HG02870 (cell line): Measurements from ENCODE around the gene SPATA21.
"Not testable (repeated sequence)": the region's sequence is repeated elsewhere in the genome, so short reads cannot be mapped to it uniquely, and the experiment has no call there.

Experiments
- ATAC-seq: cut with Tn5 transposase; IDR thresholded peaks from one replicate; pipeline ENCODE4 v1.9.1; 2021; ENCODE audit warnings: mild to moderate bottlenecking, moderate library complexity; ENCODE audit not compliant: unreplicated experiment

Gene SPATA21

DNA sequence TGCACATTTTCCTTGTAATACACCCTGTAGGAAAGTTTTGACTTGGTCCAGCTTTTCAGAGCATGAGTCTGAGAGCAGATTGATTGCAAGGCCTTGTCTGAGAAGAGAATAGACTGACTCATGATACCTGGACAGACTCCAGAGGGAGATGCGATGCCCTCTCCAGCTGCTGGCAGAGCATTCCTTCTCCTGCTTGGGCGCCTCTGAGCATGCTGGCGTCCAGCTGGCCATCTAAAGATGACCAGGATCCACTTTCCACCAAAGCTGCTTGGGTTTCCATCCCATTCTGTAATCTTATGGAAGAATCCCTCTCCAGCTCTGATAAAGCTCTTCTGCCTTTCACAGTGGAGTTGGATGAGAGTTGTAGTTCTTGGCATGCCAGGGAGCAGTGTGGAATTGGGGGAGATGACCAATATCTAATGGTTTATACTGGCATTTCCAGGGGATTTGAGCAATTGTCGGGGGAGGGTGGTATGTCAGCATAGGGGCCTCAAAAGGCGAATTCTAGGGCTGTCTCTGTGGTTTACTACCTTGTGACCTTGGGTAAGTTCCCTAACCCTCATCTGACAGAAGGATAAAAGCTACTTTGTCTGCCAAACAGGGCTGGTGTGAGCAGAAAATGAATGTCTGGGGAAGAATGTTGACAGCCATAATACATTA, 50.6 kb downstream of the SPATA21 start:
- no peak for ATAC-seq

DNA sequence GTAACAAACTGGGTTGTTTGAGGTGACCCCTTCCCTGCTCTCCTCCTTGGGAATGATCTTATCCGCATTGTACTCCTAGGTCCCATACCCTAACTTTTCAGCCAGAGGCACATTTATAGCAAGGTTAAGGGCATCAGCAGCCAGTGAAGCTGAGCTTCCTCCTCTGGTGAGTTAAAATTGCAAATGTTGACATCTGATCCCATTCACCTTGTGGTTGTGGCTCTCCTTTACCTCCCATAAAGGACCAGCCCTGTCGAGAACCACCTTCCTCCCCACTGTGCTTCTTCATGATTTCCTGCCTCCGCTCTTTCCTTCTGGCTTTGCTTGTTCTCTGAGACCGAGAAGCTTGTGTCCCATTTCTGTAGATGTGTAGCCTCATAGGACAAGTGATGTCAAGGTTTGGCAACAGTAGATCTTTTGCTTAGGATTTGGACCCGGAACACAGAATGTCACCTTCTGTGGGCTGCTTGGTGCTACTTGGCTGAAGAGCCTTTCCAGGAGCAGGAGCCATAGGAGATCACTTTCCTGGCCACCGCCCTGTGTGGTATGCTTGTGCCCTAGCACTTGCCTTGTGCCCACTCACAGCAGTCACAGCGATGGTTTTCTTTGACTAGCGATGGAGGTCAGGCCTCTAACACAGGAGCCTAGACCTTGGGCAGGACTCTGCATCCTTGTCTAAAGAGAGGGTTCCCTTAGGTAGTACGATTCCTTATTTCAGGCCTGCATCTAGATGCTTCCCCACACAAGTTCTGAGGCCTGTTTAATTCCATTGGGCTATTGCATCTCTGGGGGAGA, 51.4 kb downstream of the SPATA21 start:
- ATAC-seq, result no peak

DNA sequence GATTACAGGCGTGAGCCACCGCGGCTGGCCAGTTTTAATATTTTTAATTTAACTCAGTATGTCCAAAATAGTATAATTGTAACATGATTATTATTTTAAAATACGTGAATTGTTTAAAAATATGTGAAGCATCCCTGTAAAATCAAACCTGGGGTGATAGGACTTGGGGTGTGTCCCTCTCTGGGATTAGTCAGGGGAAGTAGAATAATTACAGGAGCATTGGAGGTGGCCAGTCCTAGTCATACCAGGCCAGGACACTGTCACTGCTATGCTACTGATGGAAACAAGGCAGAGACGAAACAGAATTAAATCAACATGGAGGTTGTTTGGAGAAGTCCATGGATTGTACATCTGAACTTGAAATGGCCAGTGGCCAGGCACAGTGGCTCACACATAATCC, 53.3 kb downstream of the SPATA21 start:
- ATAC-seq, result no peak

DNA sequence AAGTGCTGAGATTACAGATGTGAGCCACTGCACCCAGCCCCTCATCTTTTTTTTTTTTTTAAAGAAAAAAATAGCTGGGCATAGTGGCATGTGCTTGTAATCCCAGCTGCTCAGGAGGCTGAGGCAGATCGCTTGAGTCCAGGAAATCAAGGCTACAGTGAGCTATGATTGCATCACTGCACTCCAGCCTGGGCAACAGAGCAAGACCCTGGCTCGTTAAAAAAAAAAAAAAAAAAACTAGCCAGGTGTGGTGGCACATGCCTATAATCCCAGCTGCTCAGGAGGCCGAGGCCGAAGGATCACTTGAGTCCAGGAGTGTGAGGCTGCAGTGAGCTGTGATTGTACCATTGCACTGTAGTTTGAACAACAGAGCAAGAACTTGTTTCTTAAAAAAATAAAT, 56.4 kb downstream of the SPATA21 start:
- ATAC-seq, result no peak

DNA sequence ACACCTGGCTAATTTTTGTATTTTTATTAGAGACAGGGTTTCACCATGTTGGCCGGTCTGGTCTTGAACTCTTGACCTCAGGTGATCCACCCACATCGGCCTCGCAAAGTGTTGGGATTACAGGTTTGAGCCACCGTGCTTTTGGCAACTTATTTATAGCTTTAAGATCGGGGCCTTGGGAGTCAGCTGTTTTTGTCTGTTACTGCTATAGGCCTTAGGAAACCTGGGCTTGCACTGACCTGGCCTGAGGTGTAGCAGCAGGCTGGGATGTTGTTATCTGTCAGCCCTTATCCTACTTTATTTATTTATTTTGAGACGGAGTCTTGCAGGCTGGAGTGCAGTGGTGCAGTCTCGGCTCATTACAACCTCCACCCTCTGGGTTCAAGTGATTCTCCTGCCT, 58.8 kb downstream of the SPATA21 start:
- ATAC-seq, result no peak

DNA sequence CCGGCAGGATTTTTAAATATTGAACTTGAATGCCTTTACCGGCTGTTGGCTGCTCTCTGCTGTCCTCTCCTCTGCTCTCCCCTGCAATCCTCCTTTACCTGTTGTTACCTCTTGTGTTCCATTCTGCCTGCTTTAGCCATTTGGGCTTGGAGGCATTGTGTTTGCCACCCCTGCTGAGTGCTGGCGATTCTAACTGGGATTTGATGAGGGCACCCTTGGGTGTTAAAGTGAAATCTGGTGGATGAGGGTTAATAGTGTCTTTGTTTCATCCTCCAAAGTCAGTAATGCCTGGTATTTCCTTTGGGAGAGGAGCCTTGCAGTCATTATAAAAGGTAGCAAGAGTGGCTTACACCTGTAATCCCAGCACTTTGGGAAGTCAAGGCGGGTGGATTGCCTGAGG, 60.3 kb downstream of the SPATA21 start:
- ATAC-seq, result no peak

DNA sequence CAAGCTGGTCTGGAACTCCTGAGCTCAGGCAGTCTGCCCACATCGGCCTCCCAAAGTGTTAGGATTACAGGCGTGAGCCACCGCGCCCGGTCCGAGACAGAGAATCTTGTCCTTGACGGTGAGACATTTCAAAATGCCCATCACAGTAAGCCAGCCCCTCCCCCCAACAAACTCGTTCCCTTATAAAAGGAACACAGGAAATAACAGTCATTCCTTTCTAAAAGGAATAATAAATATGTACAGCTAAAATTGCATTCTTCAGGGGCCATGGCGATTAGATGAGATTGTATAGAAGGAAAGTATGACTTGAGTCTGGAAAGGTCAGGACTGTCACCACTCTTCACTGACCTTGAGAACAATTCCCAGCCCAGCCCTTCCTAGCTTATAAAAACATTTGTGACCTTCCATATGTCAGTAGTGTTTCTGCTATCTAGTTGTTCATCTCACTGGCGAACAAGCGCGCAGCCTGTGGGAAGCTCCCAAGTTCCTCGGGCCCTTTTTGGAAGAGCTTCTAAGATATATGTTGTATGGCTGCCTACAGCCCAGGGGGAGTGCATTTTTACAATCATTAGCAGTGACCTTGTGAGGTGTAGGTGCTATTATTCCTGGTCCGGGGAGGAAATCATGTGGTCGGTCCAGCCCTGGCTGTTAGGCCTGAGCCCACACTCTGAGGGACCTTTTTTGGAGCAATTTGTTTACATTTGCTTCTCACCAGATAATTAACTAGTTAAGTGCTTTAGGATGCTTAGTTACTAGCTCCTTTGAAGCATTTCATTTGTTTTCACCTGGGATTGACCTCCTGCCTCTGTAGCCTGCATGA, 61.5 kb downstream of the SPATA21 start:
- no peak for ATAC-seq

DNA sequence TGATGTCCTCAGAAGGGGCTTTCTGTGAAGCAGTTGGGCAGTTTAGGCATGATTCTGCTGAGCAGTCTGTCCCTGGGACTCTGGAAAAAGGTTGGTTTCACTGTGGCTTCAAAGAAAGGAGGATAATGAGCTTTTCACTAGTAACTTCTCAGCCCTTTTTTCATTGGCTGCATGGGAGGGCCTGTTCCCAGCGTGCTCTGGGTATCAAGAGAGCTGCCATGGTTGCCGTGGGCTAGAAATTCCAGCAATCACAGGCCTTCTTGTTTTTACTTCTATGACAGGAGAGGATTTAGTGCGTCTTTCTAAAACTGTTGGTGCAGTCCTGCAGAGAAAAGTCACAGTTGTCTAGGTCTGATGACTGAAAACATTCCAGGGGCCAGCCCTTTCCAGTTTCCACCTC, 63.0 kb downstream of the SPATA21 start:
- no peak for ATAC-seq

DNA sequence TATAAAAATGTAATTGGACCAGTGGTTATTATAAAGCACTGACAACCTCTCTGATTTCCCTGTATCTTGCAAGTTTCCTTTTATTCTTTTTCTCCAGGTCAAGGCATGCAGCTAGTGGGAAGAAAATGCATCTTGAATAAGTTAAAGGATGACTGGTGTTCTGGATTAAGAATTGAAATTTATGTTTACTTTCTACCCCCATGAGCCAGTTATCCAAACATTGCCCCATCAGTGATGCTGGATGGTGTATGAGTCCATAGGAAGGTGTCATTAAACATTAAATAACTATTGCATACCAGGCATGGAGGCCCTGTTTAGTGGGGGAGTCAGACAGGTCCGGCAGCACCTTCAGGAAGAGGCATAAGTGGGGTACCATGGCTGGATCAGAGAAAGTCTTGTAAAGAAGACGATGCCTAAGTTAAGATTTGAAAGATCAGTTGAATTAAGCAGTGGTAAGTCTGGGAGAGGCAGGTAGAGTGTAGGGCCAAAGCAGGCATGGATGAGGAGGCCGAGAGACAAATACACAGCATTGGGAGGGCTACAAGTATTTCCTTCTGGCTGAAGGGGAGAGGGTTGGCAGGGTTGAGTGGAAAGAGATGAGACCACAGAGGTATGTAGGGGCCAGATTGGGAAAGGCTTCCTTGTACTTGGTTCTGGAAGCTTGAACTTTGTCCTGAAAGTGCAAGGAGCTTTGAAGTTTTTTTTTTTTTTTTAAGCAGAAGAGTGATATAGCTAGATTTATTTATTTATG, 64.5 kb downstream of the SPATA21 start:
- ATAC-seq, result no peak

DNA sequence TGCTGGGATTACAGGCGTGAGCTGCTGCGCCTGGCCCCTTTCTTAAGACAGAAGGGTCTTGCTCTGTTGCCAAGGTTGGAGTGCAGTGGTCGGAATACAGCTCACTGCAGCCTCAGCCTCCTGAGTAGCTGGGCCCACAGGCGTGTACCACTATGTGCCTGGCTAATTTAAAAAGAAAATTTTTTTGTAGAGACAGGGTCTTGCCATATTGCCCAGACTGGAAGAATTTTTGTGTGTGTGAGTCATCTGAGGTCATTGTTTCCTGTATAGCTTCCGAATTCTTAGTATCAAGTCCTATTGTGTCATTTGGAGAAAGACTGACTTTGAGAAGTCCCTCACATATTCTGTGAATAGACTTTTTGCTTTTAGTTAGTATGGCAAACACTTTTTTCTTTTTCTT, 65.5 kb downstream of the SPATA21 start:
- ATAC-seq, result no peak

DNA sequence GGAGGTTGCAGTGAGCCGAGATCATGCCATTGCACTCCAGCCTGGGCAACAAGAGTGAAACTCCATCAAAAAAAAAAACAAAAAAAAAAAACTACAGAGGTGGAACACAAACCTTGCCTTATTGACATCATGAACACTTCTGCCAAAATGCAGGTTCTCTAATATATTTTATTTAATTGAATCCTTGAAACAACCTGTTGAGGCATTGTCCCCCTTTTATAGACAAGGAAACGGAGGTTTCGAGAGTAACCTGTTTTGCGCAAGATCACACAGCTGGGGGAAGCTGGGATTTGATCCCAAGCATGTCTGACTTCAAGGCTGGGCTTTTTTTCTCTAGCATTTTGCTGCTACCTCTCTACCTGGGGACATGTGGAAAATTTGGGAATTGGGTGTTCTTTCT, 67.4 kb downstream of the SPATA21 start:
- no peak for ATAC-seq

DNA sequence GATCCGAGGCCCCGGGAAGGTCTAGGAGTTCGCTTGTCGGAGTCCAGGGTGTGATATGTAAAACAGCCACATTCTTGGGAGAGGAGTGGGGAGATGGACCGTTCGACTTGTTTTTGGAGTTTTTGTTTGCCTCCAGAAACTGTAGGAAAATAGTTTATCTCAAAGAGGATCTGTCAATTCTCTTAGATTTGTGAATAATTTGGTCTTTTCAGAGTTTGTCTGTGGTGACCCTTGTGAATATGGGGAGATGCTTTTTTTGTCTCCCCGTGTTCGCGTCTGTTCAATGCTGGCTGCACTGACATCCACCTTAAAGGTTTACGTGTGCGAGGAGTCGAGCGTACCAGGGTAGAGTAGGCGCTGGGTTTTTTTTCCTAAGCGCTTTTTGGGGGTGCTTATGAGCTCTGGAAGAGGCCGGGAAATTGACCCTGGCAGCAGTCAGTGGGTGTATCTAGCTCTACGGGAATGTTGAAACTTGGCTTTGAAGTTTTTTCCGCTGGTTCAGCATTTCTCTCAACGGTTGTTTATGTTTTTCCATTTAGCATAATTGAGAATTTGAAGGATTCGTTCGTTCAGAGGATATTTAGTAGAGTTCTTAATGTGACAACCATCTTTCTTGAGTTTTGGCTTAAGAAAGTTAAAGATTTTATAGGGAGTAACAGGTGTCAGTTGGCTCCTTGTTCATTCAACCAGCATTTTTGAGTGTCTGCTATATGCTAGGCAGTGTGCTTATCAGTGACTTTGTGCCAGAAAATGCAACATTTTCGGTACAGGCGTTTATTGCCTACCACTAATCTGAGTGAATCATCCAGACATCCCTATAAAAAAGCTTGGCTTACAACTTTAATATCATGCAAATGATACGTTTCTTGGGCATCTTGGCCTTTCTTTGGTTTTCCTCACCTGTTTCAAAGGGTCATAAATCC, 69.0 kb downstream of the SPATA21 start:
- ATAC-seq, result no peak

DNA sequence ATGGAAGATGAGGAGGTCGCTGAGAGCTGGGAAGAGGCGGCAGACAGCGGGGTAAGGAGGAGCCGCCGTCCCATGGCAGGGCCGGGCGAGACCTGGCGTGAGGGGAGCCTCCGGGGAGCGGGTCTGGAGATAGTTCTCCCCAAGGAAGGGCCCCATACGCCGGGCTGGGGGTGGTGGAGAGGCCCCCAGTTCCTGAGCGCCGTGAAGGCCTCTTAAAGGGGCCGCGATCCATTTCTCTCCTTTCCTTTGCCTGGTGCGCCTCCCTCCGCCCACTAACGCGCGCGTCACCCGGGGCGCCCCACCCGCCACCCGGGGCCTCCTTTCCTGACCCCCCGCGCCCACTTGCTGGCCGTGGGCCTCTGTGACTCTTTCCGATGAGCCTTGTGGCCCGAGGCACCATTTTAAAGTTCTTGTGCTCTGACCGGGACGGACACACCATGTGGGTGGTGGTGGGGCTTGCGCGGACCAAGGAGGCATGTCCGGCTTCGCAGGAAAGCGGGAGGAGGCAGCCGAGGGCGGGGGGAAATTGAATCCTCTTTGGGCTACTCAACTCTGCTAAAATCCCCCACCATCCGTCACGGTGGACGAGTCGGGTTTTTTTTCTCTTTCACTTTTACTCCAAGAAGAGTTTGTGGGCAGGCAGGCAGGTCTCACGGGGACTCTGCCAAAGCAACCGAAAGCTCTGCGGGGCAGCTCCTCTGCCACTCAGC, 69.8 kb downstream of the SPATA21 start:
- ATAC-seq, result peak; percentile 53

DNA sequence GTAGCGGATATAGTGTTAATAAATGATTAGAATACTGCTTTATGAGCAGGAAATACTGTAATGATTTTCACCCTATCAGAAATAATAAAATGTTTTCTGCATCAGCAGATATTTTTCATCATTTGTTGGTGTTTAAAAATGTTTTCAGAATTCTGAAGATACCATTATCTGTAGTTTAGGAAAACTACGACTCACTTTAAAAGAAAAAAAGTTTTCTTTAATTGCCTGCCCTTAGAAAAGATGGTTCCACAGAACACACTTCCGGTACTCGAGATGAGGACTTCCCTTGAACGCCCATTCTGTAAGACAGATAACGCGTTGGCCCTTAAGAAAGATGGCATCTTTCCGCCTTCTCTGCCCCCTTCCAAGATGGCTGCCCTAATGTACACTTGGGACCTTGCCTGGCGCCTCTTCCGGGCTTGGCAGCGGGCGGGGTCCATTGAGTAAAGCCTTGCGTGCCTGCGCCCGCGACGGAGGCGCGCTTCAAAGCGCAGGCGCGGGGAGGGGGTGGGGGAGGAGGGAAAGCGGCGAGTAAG, 70.4 kb downstream of the SPATA21 start, which contains the start of gene SZRD1:
Gene SZRD1 (plus strand): TSS at position 521 of the 536 bp plus-strand sequence. CDS start 16 bp downstream, outside the sequence.
- peak; percentile 78 for ATAC-seq

DNA sequence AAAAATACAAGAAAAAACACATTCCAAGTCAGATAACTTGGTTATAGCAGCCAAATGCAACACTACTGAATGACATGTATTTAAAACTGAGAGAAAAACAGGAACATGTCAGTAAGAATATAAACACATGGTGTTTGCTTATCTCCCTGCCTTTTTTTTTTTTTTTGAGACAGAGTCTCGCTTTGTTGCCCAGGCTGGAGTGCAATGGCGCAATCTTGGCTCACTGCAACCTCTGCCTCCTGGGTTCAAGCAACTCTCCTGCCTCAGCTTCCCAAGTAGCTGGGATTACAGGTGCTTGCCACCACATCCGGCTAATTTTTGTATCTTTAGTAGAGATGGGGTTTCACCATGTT, 72.1 kb downstream of the SPATA21 start:
- not testable (repeated sequence) for ATAC-seq

DNA sequence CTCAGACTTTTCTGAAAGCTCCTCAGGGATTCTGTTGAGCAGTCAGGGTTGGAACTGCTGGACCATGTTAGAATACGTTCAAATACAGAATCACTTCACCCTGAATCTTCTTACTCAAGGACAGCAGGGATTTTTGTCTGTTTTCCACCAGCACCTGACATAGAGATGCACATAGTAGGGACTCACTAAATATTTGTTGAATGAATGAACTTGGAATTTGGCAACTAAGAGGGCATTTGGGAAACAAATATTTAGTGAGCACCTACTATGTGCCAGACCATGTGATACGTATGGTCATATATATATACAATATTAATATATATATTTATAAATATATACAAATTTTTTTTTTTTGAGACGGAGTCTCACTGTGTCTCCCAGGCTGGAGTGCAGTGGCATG, 80.4 kb downstream of the SPATA21 start:
- no peak for ATAC-seq

DNA sequence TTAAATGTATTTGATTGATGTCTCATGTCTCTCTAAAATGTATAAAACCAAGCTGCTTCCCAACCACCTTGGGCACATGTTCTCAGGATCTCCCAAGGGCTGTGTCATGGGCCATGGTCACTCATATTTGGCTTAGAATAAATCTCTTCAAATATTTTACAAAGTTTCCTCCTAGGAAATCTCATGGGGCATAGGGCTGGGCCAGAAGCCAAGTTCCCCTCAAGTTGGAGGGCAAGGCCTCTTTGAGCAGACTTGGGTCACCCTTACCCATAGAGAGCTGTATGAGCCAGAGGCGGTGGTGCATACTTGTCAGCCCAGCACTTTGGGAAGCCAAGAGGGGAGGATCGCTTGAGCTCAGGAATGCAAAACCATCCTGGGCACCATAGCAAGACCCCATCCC, 82.6 kb downstream of the SPATA21 start:
- ATAC-seq, result no peak

DNA sequence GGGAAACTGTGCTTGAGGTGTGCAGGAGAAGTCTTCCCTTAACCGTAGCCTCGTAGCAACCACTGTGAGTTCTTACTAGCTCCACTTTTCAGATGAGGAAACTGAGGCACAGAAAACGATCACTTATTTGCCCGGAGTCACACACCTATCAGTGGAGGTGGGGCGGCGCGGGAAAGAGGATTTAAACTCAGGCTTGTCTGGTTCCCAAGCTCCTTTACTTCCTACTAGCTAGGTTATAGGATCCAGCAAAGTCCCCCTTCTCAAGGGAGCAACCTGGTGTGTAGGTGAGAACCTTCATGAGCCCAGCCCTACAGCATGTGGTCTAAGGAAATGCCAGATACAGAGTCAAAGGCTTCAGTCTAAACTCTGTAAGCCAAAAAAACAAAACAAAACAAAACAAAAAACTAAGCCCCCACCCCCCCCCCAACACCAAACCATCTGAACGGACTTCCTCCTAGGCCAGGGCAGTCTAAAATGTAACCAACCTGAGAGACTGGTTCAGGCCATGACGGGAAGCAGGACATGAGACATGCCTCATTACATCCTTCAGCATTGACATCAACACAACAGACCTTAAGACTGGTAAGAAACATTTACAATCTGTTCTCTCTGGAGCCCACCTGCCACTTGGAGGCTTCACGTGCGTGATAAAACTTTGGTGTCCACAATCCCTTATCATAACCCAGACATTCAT, 84.2 kb downstream of the SPATA21 start:
- ATAC-seq, result no peak
